GM19351 (cell line): ENCODE measurements around the gene GRK1.

Experiments
- ATAC-seq: cut with Tn5 transposase; IDR thresholded peaks from one replicate; pipeline ENCODE4 v1.9.1; 2021; ENCODE audit warnings: mild to moderate bottlenecking, moderate library complexity; ENCODE audit not compliant: unreplicated experiment

Gene GRK1

DNA sequence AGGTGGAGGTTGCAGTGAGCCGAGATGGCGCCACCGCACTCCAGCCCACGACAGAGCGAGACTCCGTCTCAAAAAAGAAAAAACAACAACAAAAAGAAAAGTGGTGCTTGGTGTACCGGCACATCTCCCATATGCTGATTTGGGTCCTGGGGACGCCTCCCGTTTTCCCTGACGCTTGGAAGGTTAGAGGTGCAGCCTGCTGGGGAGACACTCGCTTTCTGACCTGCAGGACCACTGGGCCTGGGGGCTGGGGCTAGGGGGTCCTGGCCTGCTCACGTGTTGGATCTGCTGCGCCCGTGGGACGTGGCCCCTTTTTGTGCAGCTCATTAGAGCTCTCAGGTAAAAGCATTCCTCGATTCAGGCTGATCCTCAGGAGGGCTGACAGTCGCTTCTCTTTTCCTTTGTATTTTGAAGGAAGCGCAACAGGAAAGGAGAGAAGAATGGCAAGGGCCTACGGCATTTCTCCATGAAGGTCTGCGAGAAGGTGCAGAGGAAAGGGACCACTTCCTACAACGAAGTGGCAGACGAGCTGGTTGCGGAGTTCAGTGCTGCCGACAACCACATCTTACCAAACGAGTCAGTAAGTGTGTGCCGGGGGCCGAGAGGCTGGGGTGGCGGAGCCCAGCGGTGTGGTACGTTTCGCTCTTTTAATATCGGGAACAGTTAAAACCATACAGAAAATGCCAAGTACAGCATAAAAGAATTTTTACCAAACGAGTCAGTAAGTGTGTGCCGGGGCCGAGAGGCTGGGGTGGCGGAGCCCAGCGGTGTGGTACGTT lies 34.1 kb upstream of the GRK1 start:
- no peak for ATAC-seq

DNA sequence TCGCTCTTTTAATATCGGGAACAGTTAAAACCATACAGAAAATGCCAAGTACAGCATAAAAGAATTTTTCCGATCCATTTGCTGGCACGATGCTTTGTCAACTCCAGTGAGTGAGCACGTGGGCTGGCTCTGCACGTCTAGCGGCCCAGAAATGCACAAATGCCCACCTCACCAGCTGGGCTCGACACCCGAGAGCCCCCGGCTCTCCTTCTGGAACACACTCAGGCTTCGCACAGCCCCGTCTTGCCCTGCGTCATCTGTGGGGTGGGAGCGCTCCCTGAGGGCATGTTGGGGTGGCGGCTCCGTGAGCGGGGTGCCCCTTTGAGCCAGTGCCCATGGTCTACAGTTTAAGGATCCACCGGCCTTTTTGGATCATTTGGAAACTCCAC lies 33.5 kb upstream of the GRK1 start:
- ATAC-seq = no peak

DNA sequence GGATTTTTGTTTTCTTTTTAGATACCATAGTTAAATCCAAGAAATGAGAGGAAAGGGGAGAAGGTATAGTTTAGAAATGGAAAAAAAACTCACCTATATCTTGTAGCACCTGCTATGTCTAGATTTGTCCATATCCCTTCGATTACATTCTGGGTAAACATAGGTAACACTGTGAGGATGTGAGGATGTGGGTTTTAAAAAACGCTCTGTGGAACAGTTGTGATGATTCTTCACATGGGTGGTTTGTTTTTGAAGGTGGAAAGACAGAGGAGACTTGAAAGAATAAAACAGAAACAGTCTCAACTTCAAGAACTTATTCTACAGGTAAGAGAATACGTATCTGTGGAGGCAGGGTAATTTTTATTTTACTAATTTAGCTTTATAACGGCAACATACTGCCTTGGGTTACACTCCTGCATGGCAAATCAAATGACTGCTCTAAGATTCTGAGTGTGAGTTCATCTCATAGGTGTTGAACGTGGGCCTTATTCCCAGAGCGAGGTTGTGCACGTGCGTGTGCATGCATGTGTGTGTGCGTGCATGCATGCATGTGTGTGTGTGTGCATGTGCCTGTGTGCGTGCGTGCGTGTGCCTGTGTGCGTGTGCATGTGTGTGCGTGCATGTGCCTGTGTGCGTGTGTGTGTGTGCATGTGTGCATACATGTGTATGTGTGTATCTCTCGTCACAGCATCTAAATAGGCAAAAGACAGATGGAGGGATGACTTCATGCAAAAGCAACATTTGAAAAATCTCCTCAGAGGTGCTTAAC lies 32.6 kb upstream of the GRK1 start:
- no peak for ATAC-seq

DNA sequence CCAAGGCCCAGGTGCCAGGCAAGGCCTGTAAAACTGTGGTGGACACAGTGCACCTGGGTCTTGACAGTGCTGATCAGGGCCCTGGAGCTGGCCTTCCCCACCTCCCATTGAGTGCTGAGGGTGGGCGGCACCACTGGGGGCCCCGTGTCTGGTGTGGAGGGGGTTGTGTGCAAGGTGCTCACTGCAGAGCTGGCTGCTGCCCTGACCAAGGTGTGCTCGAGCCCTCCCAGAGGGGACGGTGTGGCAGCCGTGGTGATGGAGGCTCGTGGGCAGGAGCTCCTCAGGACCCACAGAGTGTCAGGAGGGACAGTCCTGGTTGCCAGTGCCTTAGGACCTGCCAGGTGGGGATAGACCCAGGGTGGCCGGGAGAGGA lies 32.0 kb upstream of the GRK1 start:
- no peak for ATAC-seq

DNA sequence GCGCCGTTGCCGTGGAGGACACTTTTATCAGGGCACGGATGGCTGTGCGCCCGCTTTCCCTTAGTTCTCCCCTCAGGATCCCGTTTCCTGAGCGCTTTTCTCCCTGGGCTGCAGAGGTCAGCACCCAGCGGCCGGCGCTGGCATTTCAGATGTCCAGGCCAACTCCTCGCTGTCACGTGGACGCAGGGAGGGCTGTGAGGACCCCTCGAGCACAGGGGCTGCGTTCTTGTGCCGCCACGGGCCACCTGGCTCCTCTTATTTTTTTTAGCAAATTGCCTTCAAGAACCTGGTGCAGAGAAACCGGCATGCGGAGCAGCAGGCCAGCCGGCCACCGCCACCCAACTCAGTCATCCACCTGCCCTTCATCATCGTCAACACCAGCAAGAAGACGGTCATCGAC lies 31.3 kb upstream of the GRK1 start:
- no peak for ATAC-seq

DNA sequence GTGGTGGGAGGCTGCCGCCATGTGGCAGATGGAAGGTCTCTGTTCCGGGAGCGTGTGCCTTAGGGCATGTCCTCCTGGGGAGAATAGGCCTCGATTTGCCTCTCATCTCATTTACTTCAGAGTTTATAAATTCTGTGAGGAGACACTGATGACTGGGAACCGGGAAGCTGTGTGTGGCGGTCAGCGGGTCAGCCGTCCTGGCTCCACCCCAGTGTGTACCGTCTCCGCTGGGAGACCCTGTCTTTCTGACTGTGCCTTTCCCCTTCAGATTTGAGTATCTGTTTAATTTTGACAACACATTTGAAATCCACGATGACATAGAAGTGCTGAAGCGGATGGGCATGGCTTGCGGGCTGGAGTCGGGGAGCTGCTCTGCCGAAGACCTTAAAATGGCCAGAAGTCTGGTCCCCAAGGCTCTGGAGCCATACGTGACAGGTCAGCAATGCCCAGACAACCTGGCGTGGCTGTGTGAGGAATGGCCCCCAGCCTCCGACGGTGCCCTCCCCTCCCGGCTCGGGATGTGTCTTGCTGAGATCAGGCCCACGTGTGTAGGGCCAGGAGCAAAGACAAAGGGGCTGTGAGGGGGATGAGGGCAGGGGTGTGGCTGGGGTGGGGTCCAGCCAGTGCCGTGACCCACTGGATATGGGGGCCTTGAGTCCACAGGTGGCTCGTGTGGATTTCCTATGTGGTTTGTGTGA lies 30.6 kb upstream of the GRK1 start:
- ATAC-seq = no peak

DNA sequence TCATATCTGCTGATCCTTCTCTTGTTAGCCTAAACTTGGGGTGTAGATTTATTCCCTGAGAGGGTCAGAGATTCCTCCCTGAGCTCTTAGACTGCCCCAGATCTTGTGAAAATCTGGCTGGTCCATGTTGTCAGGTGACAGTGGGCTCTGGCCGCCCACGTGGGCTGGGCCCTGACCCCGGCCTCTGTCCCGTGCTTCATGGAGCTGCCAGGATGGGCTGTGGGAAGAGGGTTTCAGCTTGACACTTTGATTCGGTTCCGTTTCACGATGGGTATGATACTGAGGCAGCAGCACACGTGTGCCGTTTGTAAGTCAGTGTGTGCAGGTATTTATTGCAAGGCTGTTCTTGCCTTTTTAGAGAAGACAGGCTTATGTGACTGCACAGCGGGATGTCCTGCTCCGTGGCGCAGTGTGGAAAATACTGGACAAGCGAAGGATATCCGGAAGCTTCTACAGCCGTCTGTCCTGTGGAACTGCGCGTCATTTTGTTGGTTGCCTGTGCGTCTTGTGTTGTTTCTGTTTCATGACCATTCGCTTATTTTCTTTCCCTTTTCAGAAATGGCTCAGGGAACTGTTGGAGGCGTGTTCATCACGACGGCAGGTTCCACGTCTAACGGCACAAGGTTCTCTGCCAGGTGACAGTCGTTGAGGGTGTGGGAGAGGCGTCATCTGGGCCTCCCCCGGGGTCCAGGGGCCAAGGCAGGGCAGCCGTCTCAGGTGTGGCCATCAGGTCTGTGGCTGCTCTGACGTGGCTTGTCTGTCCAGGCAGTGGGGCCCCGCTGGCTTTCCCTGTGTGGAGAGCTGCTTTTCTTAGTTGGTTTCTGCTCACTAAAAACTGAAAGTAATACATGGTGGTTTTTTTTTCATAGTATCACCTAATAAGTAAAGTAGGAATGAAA lies 29.5 kb upstream of the GRK1 start:
- no peak for ATAC-seq

DNA sequence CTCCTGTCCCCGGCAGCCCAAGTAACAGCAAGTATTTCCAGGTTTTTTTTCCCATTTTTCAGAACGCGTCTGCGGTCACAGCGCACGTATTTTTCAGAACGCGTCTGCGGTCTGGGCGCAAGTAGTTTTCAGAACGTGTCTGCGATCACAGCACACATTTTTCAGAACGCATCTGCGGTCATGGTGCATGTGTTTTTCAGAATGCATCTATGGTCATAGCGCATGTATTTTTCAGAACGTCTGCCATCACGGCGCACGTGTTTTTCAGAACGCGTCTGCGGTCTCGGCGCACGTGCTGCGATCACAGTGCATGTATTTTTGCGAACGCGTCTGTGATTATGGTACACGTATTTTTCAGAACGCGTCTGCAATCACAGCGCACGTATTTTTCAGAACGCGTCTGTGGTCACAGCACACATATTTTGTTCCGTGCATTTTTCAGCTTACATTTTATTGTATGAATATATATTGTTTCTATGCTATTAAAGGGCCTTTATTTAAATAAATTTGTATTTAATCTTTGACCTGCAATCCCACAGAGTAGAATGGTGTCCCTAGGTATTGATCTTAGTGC lies 28.8 kb upstream of the GRK1 start:
- no peak for ATAC-seq

DNA sequence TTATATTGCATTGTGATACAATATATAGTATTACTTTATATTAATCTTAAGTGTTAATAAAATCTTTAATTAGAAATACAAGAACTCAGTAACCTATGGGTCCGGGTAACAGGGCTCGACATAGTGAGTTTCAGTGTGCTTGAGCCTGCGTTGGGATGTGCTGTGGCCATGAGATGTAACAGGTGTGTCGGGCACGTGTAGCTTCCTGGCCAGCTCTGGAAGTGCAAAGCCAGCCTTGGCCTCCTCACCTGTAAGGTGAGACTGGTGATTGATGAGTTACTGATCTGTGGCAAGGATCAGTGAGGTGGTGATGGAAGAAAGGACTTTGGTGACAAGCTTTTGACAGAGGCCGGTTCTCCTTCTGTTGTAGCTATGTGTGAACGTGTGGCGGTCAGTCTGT lies 28.2 kb upstream of the GRK1 start:
- ATAC-seq = no peak

DNA sequence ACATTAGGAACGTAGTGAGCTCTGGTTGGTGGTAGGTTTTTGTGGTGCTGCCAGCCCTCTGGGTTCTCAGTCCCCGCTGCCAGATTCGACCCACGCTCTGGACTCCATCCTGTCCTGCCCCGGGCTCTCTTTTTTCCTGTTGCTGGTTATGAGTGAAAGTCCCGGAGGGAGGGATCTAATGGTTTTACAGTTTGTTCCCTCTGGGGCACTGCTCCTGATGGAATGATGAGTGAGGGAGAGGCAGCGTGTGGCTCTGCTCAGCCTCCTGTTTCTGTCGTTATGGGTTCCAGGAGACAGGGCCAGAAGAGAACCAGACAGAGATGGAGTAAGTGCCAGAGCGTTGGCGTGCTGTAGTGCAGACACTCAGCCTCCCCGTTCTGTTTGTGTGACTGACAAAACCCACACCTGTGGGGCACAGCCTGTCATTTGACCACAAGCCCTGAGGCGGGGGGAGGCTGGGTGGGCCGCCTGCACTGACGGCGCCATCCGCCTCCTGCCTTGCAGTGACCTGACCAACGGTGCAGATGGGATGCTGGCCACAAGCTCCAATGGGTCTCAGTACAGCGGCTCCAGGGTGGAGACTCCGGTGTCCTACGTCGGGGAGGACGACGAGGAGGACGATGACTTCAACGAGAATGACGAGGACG lies 27.3 kb upstream of the GRK1 start:
- ATAC-seq = no peak

DNA sequence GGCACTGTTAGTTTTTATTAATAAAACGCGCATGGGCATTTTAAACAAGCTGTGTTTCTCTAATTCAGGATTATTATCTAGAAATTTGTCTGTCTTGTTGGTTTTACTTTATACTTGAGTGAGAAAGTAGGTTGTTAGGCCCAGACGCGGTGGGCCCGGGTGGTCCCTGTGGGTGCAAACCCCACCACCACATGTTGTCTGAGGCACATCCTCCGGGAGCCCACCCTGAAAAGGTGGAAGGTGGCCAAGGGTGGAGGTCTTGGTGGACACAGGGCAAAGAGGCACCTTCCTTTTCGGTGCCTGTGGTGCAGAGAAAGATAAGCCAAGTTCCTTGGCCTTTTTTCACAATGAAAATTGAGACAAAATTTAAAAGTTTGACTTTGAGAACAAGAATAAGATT lies 25.6 kb upstream of the GRK1 start:
- ATAC-seq = no peak

DNA sequence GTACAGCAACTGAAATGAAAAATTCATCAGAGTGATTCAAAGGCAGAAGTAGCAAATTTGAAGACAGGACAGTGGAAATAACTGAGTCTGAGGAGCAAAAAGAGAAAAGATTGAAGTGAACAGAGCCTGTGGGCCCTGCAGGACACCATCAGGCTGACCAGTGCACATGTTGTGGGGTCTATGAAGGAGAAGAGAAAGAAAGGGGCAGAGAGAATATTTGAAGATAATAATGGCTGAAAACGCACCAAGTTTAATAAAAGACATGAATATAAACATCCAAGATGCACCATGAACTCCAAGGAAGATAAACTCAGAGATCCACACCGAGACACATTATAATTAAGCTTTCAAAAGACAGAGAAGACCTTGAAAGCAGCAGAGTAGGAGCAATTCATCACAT lies 24.5 kb upstream of the GRK1 start:
- no peak for ATAC-seq

DNA sequence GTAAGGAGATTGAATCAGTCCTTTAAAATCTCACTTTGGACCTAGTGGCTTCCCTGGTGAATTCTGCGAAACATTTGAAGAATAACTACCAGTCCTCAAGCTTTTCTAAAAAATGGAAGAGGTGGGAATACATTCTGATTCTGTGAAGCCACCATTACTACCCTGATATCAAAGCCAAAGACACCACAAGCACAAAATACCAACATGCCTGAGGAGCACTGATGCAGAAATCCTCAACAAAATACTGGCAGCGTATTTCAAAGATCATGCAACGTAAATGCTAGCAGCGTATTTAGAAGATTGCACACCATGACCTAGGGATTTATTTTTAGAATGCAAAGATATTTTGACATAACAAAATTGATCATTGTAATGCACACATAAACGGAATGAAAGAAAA lies 23.4 kb upstream of the GRK1 start:
- no peak for ATAC-seq

DNA sequence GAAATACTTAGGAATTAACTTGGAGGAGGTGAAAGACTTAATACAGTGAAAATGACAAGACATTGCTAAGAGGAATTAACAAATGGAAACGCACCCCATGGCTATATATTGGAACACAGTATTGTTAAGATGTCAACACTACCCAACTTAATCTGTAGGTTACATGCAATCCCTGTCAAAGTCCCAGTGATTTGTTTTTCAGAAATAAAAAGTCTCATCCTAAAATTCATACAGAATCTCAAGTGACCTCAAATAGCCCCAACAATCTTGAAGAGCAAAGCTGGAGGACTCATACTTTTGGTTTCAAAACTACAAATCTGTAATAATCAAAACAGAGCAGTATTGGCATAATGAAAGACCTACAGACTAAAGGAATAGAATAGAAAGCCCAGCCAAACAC lies 22.2 kb upstream of the GRK1 start:
- ATAC-seq = no peak

DNA sequence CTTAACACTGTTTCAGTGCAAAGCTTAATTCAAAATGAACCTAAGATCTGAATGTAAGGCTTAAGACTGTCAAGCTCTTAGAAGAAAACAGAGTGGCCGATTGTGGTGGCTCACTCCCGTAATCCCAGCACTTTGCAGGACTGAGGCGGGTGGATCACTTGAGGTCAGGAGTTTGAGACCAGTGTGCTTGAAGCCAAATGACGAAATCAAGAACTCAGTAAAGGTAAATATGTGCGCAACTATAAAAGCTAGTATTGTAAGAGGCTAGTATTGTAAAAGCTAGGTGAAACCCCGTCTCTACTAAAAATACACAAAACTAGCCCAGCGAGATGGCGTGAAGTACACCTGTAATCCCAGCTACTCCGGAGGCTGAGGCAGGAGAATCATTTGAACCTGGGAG lies 21.7 kb upstream of the GRK1 start:
- ATAC-seq = no peak

DNA sequence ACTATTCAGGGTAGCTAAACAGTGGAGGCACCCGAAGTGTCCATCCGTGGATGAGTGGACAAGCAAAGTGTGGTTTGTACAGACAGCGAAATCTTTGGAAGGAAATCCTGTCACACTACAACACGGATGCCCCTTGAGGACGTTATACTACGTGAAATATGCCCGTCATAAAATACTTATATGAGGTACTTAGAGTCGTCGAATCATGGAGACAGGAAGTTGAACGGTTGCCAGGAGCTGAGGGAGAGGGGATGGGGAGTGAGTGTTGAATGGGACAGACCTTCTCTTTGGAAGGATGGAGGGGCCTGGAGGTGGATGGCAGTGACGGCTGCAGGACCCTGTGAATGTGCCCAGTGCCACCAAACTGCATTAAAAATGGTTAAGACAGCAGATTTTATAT lies 20.6 kb upstream of the GRK1 start:
- ATAC-seq = no peak

DNA sequence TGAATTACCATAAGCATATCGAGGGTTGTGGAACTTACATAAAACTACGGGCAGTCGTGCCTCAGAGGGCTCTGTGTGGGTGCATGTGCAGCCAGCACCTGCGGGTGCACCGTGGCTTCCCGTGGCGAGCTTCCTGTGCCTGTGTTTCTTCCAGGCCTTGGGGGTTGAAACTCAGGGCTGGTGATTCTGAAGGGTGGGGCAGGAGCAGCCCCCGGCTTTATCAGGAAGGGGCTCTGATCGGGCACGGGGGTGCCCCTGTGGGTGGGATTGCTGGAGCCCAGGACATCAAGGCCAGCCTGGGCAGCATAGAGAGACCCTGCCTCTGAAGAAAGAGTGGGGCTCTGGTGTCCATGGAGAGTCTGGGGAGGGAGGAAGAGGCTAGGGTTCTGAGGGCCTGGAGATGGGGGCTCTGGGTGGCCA lies 20.1 kb upstream of the GRK1 start:
- no peak for ATAC-seq

DNA sequence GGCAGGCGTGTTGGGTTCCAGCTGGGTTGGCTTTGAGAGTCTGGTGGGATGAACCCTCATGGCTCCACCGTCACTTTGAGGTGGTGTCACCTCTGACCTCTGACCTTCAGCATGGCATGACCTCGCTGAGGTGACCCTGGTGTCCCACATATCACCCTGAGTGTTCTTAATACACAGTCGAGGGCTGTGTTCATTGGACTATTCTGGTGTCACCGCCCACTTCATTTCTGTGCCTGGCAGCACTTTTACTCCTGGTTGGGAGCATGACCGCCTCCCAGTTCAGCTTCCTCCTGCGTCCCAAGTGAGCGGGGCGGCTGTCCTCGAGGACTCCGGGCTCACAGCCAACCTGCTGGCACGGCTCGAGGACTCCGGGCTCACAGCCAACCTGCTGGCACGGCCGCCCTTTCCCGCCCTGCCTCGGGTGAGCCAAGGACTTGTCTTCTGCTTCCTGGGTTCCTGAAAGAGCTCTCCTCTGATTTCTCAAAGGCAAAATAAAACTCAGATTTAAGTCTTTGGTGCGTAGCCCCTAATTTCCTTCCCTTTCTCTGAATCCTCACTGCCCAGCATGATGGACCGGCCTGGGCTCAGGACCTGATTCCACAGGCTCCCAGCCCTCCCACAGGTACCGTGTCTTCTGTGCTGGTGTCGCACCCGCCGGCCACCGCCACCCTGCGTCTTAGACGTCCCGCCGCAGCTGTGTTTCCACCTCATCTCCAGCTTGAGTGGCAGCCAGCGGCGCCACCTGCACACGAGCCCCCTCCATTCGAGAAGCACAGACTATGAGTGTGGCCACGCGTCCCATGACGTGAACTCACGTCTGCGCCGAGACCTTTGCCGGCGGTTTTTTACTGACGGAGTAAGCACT lies 19.4 kb upstream of the GRK1 start:
- ATAC-seq = no peak

DNA sequence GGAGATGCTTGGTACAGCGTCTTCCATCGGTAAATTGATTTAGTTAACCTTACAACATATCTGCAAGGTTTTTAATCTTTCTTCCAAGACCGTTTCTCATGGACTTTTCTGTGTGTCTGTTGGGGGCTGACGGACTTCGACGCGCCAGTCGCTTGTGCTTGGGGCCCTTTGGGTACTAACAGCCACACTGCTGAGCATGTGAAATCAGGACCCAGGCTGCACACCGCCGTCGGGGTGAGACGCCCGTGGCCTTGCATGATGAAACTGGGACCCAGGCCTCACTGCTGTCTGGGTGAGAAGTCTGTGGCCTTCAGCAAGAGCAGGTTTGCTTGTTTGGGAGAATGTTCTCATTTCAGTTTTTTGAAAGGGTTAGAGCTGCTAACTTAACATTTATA lies 18.8 kb upstream of the GRK1 start:
- ATAC-seq = no peak
